Keratinocyte (primary cell): ENCODE data around the gene ATP6V0E1. TPM values are rescaled to one million over a fixed set of nuclear protein-coding genes. Genes with fewer than 3 reads are reported as not detected.
A peak's percentile ranks its signal among the peaks of the same experiment; 100 is the strongest.

Experiments
- DNase-seq: peaks from one replicate; pipeline ENCODE4 v3.0.0-alpha.2; 2011; ENCODE audit warnings: low read depth, missing footprints, low spot score
- FAIRE-seq: peaks from 2 replicates; lab custom pipeline; 2011; peaks lifted over from hg19 to GRCh38; lab: Jason Lieb, UNC
- H2AFZ ChIP-seq: 2 replicates; pipeline ENCODE4 v1.6.0; 2012; ENCODE audit warnings: low read length, control low read depth, inconsistent platforms; ENCODE audit not compliant: control insufficient read depth
- H3K27ac ChIP-seq: 2 replicates; pipeline ENCODE4 v1.5.1; 2011; ENCODE audit warnings: low read length; ENCODE audit not compliant: control insufficient read depth, insufficient read depth
- H3K27me3 ChIP-seq: 3 replicates; pipeline ENCODE4 v1.6.0; 2011; ENCODE audit warnings: low read length; ENCODE audit not compliant: control insufficient read depth, insufficient read depth; ENCODE audit errors: extremely low read depth
- H3K36me3 ChIP-seq, 2 experiments: 2 replicates in 1 of 2; 3 replicates in 1 of 2; pipeline ENCODE4 v1.5.1; 2011; ENCODE audit warnings: low read length in 2 of 2, mild to moderate bottlenecking in 1 of 2; ENCODE audit not compliant: control insufficient read depth in 2 of 2, insufficient read depth in 2 of 2; ENCODE audit errors: extremely low read depth in 1 of 2
- H3K4me1 ChIP-seq: 3 replicates; pipeline ENCODE4 v1.5.1; 2011; ENCODE audit warnings: low read length; ENCODE audit not compliant: control insufficient read depth, insufficient read depth; ENCODE audit errors: extremely low read depth
- H3K4me2 ChIP-seq: 3 replicates; pipeline ENCODE4 v1.6.0; 2011; ENCODE audit warnings: low read depth, low read length; ENCODE audit not compliant: control insufficient read depth, insufficient read depth; ENCODE audit errors: extremely low read depth
- H3K4me3 ChIP-seq, 3 experiments: fragments of 200-600 bp in 1 of 3; sonication (generic) in 1 of 3; 2 replicates in 2 of 3; 3 replicates in 1 of 3; pipeline ENCODE4 v1.5.1; 2011 to 2016; ENCODE audit warnings: low read length in 3 of 3, mild to moderate bottlenecking in 3 of 3, control low read depth in 2 of 3, inconsistent platforms in 1 of 3, low read depth in 1 of 3, mixed read lengths in 1 of 3, mixed run types in 1 of 3, moderate library complexity in 1 of 3; ENCODE audit not compliant: control insufficient read depth in 2 of 3, insufficient read depth in 2 of 3; ENCODE audit errors: extremely low read depth in 1 of 3
- H3K79me2 ChIP-seq: 2 replicates; pipeline ENCODE4 v1.6.0; 2012; ENCODE audit warnings: low read length; ENCODE audit not compliant: control insufficient read depth, insufficient read depth
- H3K9ac ChIP-seq: 3 replicates; pipeline ENCODE4 v1.6.0; 2011; ENCODE audit warnings: low read length; ENCODE audit not compliant: control insufficient read depth, insufficient read depth; ENCODE audit errors: extremely low read depth
- H3K9me1 ChIP-seq: 3 replicates; pipeline ENCODE4 v1.6.0; 2011; ENCODE audit warnings: low read length; ENCODE audit not compliant: control insufficient read depth, insufficient read depth; ENCODE audit errors: extremely low read depth
- H3K9me3 ChIP-seq: 2 replicates; pipeline ENCODE4 v1.5.1; 2012; ENCODE audit warnings: low read depth, low read length; ENCODE audit not compliant: control insufficient read depth
- H4K20me1 ChIP-seq: 3 replicates; pipeline ENCODE4 v1.6.0; 2011; ENCODE audit warnings: low read length; ENCODE audit not compliant: control insufficient read depth, insufficient read depth; ENCODE audit errors: extremely low read depth
- CTCF ChIP-seq, 3 experiments: IDR thresholded peaks in 1 of 3; conservative IDR thresholded peaks in 1 of 3; optimal IDR thresholded peaks in 1 of 3; 2 replicates in 2 of 3; 3 replicates in 1 of 3; pipeline versions ENCODE3 to v1.5.1; 2011; ENCODE audit warnings: low read length in 3 of 3, mild to moderate bottlenecking in 3 of 3, moderate library complexity in 2 of 3, control low read depth in 1 of 3, inconsistent platforms in 1 of 3; ENCODE audit not compliant: insufficient read depth in 2 of 3; ENCODE audit errors: extremely low read depth in 1 of 3
- EZH2 ChIP-seq: IDR thresholded peaks from one replicate; pipeline ENCODE4 v1.6.1; 2012; ENCODE audit warnings: inconsistent platforms, mild to moderate bottlenecking, low read length, moderate library complexity
- dilution Hi-C: fragments of 300-500 bp; cut with MboI; formaldehyde crosslinking; loops from one replicate; pipeline ENCODE4 v1.7.0; 2020; ENCODE audit warnings: low sequenced_read_pairs; ENCODE audit not compliant: extremely low pct_ligation_motif_present
- polyA plus RNA-seq, 5 experiments: library from polyadenylated mRNA; depleted of rRNA in 3 of 5; stranded (reverse) in 3 of 5; stranded (forward) in 1 of 5; unstranded in 1 of 5; fragments of >200 nt; gene quantifications; 1 replicate in 1 of 5; 2 replicates in 3 of 5; 3 replicates in 1 of 5; pipeline versions ENCODE4 v1.2.1 to v1.2.3, GENCODE V29; 2011 to 2012; ENCODE audit warnings: missing spikeins in 2 of 5, low read depth in 1 of 5, low replicate concordance in 1 of 5

ATP6V0E1 gene
- polyA plus RNA-seq, 1 donor (not counting 4 experiments of a cell fraction or from before 2014, with no cell fraction given) = 533 TPM

- Histone ChIP-seq H3K9me1 (no peaks in the 10 kb centered on the region), H3K4me1 (peaks cover 35% of the 10 kb centered on the region), H3K27me3 (no peaks in the 10 kb centered on the region), H3K4me2 (peak overlapping the region; percentile 76), H2AFZ (peak overlapping the region; percentile 80), H3K27ac (peak overlapping the region; percentile 99), H3K36me3 (peaks cover 0 to 4% of the 10 kb centered on the region in 2 experiments), H3K9ac (peak overlapping the region; percentile 100), H3K79me2 (peaks cover 19% of the 10 kb centered on the region), H3K4me3 (peak overlapping the region; percentile 77 to 97 (median 96)), H4K20me1 (no peaks in the 10 kb centered on the region), H3K9me3 (no peaks in the 10 kb centered on the region)
- DNase-seq (no peak), FAIRE-seq (no peak)
- TF ChIP-seq CTCF (optimal IDR thresholded peaks at IDR 0.05 in 1 of 3, IDR thresholded peaks at IDR 0.05 in 1 of 3, conservative IDR thresholded peaks at IDR 0.05 in 1 of 3; ENCODE audit: extremely low read depth in 1 of 3, insufficient read depth in 2 of 3, low read length in 3 of 3) = no peak
- no peak for TF ChIP-seq EZH2
- dilution Hi-C loops = no loop called here
Observed at GRCh38 chr5:172958331-172959046, 25.1 kb upstream of the ATP6V0E1 start.

GRCh38 chr5:172959824-172960799, 23.5 kb upstream of the ATP6V0E1 start:
- Histone ChIP-seq H3K4me1 (peaks cover 21% of the 10 kb centered on the region), H3K9ac (peak overlapping the region; percentile 100), H3K27me3 (no peaks in the 10 kb centered on the region), H3K4me2 (peak overlapping the region; percentile 96), H2AFZ (peak overlapping the region; percentile 97), H3K79me2 (peaks cover 19% of the 10 kb centered on the region), H3K36me3 (peaks cover 0 to 6% of the 10 kb centered on the region in 2 experiments), H3K27ac (peak overlapping the region; percentile 99), H3K9me1 (no peaks in the 10 kb centered on the region), H3K9me3 (no peaks in the 10 kb centered on the region), H3K4me3 (peak overlapping the region; percentile 96 to 100 (median 97)), H4K20me1 (no peaks in the 10 kb centered on the region)
- dilution Hi-C loops = no loop called here
- no peak for FAIRE-seq
- DNase-seq = no peak
- no peak for TF ChIP-seq CTCF (optimal IDR thresholded peaks at IDR 0.05 in 1 of 3, IDR thresholded peaks at IDR 0.05 in 1 of 3, conservative IDR thresholded peaks at IDR 0.05 in 1 of 3; ENCODE audit: extremely low read depth in 1 of 3, insufficient read depth in 2 of 3, low read length in 3 of 3)
- TF ChIP-seq EZH2 = no peak
